AG09309 (cell line): ENCODE measurements around the gene TMEM167B.

Experiments
- DNase-seq: peaks from one replicate; pipeline ENCODE4 v3.0.0-alpha.2; 2010; ENCODE audit warnings: low read depth
- H3K4me3 ChIP-seq: 2 replicates; pipeline ENCODE4 v1.5.1; 2011; ENCODE audit warnings: mild to moderate bottlenecking, low read depth, low read length, moderate library complexity; ENCODE audit not compliant: control insufficient read depth
- TF ChIP-seq, protein P1 (sequence below): IDR thresholded peaks from 2 replicates; pipeline ENCODE4 v1.5.1; 2011; ENCODE audit warnings: mild to moderate bottlenecking, low read depth, low read length, inconsistent platforms; ENCODE audit not compliant: insufficient read depth, control insufficient read depth; ENCODE audit errors: missing control alignments

Gene TMEM167B

DNA sequence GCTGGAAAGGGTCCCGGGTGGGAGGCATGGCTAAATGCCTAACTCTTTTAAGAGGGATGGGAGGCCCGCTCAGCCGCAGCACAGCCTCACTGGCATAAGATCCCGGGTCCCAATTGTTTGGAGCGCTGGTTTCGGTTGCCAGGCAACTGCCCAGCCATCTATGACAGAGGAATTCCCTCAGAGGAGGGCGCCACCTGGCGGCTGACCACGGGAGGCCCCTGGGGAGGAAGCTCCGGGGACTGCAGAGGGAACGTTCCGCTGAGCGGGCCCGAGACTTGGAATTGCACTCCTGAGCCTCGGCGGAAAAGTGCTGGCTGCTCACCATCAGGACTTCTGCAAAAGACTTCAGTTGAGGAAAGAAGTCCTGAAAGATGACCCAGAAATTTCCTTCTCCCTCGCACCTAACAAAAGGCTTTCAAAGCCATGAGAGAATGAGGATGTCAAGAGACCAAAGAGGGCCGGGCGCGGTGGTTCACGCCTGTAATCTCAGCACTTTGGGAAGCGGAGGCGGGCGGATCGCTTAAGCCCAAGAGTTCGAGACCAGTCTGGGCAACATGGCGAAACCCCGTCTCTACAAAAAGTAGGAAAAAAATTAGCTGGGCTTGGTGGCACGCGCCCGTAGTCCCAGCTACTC is 22.2 kb downstream of the TMEM167B start:
- peak overlapping the region; percentile 25; the same call in 1 of the 2 replicates for H3K4me3 ChIP-seq
- TF ChIP-seq, protein P1, sequence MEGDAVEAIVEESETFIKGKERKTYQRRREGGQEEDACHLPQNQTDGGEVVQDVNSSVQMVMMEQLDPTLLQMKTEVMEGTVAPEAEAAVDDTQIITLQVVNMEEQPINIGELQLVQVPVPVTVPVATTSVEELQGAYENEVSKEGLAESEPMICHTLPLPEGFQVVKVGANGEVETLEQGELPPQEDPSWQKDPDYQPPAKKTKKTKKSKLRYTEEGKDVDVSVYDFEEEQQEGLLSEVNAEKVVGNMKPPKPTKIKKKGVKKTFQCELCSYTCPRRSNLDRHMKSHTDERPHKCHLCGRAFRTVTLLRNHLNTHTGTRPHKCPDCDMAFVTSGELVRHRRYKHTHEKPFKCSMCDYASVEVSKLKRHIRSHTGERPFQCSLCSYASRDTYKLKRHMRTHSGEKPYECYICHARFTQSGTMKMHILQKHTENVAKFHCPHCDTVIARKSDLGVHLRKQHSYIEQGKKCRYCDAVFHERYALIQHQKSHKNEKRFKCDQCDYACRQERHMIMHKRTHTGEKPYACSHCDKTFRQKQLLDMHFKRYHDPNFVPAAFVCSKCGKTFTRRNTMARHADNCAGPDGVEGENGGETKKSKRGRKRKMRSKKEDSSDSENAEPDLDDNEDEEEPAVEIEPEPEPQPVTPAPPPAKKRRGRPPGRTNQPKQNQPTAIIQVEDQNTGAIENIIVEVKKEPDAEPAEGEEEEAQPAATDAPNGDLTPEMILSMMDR: peak; percentile 97
- DNase-seq: peak; percentile 46

DNA sequence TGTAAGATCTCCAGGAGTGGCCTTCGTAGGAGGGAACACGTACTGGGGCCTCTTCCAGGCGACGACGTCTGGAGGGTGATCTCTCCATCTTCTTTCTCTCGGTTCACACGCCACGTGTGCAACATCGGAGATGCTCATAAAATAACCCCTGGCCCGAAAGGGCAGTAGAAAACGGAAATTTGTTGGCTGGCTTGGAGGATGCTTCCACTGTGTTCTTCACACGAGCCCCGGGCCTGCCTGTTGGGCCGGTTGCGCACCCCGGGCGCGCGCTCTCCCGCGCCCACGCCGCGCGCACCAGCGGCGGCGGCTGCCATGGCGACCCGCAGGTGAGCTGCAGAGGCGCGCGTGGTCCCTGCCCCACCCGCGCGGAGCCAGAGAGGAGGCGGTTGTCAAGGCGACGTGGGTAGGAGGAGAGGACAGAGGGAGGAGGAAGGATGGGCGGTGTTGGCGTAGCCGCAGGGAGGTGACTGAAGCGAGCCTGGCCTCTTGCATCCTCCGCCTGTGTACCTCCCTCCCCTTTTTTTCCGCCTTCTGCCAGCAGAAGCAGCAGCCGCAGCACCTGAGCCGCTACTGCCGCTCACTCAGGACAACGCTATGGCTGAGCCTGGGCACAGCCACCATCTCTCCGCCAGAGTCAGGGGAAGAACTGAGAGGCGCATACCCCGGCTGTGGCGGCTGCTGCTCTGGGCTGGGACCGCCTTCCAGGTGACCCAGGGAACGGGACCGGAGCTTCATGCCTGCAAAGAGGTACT is 23.2 kb downstream of the TMEM167B start, which contains the start of gene ELAPOR1:
TSS of gene ELAPOR1 (plus strand) at position 526 of the 752 bp plus-strand sequence. CDS start at position 595, 69 bp downstream.
- peak within 1 kb of the TSS; percentile 29 for H3K4me3 ChIP-seq

DNA sequence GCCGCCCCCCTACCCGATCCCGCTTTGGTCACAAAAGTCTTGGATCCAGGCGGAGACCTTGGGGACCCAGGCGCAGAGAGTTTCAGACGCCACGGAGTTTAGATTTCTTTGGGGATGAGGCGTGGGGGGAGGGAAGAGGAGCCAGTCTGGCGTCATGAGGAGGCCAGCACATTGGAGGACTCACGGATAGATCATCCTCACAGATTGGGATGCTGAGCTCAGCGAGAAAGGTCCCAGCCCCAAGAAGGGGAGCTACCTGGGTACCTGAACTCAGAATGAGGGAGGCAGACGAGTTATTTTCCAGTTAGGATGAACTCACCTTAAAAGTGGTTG is 23.7 kb downstream of the TMEM167B start:
- TF ChIP-seq, protein P1: no peak
- H3K4me3 ChIP-seq: peak overlapping the region; percentile 29
- no peak for DNase-seq

More for the DNA sequence above, 23.2 kb downstream of the TMEM167B start, which contains the start of gene ELAPOR1:
- DNase-seq: no peak
- TF ChIP-seq, protein P1: no peak

DNA sequence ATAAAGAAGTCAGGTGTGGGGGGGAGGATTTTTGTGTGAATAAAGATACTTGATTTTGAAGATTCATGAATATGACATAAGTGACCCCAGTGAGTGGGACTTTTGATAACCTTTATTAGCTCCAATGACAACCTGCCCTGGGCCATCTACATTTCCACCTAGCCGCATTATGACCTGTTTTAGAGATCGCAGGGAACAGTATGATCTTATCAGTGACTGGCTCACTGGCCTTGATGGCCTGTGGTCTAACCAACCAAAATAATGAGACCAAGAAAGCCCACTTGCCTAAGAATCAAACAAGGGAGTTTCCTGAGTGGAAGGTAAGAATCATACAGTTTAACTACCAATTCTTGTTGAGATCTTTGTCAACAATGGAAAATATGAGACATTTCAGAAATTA is 25.1 kb downstream of the TMEM167B start:
- TF ChIP-seq, protein P1: no peak
- H3K4me3 ChIP-seq: no peak overlapping the region

GRCh38 chr1:109116286-109116685 is 25.7 kb downstream of the TMEM167B start:
- TF ChIP-seq, protein P1: no peak
- H3K4me3 ChIP-seq: no peak overlapping the region
- DNase-seq: no peak

More for the DNA sequence above, 25.1 kb downstream of the TMEM167B start:
- DNase-seq: no peak

DNA sequence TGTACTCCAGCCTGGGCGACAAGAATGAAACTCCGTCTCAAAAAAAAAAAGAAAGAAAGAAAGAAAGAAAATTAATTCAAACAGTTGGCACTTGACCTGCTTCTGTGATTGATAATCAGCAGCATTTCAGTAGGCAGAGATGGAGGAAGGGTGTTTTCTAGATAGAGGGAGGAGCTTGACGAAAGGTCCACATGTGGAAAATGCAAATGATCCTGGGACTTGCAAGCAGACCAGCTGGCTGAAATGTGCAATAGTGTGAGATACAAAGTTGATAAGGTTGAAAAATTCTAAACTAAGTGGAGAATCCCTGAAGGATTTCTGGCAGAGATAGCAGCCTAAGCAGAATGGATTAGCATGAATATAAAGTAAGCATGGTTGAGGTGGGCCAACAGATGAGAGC is 27.5 kb downstream of the TMEM167B start:
- DNase-seq: no peak
- no peak overlapping the region for H3K4me3 ChIP-seq
- TF ChIP-seq, protein P1: no peak
